GM12878 (cell line): ENCODE data around the gene DCAF4L1. TPM values are rescaled to one million over a fixed set of nuclear protein-coding genes. Genes with fewer than 3 reads are reported as not detected.

ENCODE experiments used
- ATAC-seq: fragments of 200-7000 bp; cut with Tn5 transposase; 3 replicates; pipeline ENCODE4 v1.9.1; 2020; ENCODE audit warnings: mild to moderate bottlenecking, moderate library complexity
- BruUV-seq: library from RNA; stranded (reverse); fragments of 400-500 nt; replicated peaks from 2 replicates; lab custom pipeline; 2021; lab: Mats Ljungman, UMichigan
- CTCF ChIA-PET: fragments of 300-600 bp; sonication (Branson Sonifier 250); formaldehyde crosslinking; extraction: SDS; loops from one replicate; lab custom pipeline; 2021; ENCODE audit warnings: inconsistent platforms; lab: Yijun Ruan, JAX
- POLR2A ChIA-PET: fragments of 350-600 bp; formaldehyde crosslinking; extraction: SDS; loops from one replicate; lab custom pipeline; 2021; ENCODE audit warnings: inconsistent platforms; lab: Charles Lee
- RAD21 ChIA-PET: fragments of 300-600 bp; sonication (Branson Sonifier 250); formaldehyde crosslinking; loops from one replicate; lab custom pipeline; 2023; ENCODE audit warnings: antibody characterized with exemption; ENCODE audit not compliant: unreplicated experiment; lab: Charles Lee
- SMC1A ChIA-PET: fragments of 300-600 bp; sonication (Branson Sonifier 250); formaldehyde crosslinking; loops from one replicate; lab custom pipeline; 2023; ENCODE audit not compliant: unreplicated experiment, uncharacterized antibody; lab: Charles Lee
- DNase-seq: peaks from one replicate; pipeline ENCODE4 v3.0.0-alpha.2; 2011; ENCODE audit warnings: low read depth, low spot score
- FAIRE-seq: peaks from 3 replicates; lab custom pipeline; 2011; peaks lifted over from hg19 to GRCh38; lab: Jason Lieb, UNC
- H2AFZ ChIP-seq: 2 replicates; pipeline ENCODE4 v1.6.0; 2011; ENCODE audit warnings: low read depth, low read length, control low read depth; ENCODE audit not compliant: control insufficient read depth
- H3K27ac ChIP-seq: 2 replicates; pipeline ENCODE4 v1.5.1; 2011; ENCODE audit warnings: control low read depth; ENCODE audit not compliant: control insufficient read depth, insufficient read depth
- H3K27me3 ChIP-seq, 2 experiments: replicated peaks in 1 of 2; 2 replicates each; pipeline versions ENCODE4 v1.6.0 to v1.6.1; 2011; ENCODE audit warnings: low read length in 1 of 2; ENCODE audit not compliant: control insufficient read depth in 2 of 2, insufficient read depth in 2 of 2
- H3K36me3 ChIP-seq, 2 experiments: 2 replicates each; pipeline ENCODE4 v1.5.1; 2011; ENCODE audit warnings: low read length in 1 of 2; ENCODE audit not compliant: control insufficient read depth in 2 of 2, insufficient read depth in 2 of 2
- H3K4me1 ChIP-seq: 2 replicates; pipeline ENCODE4 v1.6.1; 2011; ENCODE audit warnings: mild to moderate bottlenecking, low read length, moderate library complexity, mixed read lengths; ENCODE audit not compliant: control insufficient read depth, insufficient read depth
- H3K4me2 ChIP-seq: 2 replicates; pipeline ENCODE4 v1.6.0; 2011; ENCODE audit warnings: control low read depth; ENCODE audit not compliant: control insufficient read depth, insufficient read depth
- H3K4me3 ChIP-seq: fragments of 200-600 bp; sonication (generic); 2 replicates; pipeline ENCODE4 v1.5.1; 2016
- H3K79me2 ChIP-seq: 2 replicates; pipeline ENCODE4 v1.6.0; 2011; ENCODE audit warnings: low read length; ENCODE audit not compliant: control insufficient read depth, insufficient read depth
- H3K9ac ChIP-seq: 2 replicates; pipeline ENCODE4 v1.8.0; 2011; ENCODE audit warnings: low read length, control low read depth, mixed read lengths; ENCODE audit not compliant: control insufficient read depth, insufficient read depth
- H3K9me3 ChIP-seq: replicated peaks from 3 replicates; pipeline ENCODE4 v1.5.1; 2011; ENCODE audit warnings: mild to moderate bottlenecking, low read length; ENCODE audit not compliant: control insufficient read depth, insufficient read depth
- H4K20me1 ChIP-seq: 2 replicates; pipeline ENCODE4 v1.6.0; 2011; ENCODE audit not compliant: control insufficient read depth, insufficient read depth
- EED ChIP-seq: sonication (generic); IDR thresholded peaks from 2 replicates; pipeline ENCODE4 v1.6.1; 2016; ENCODE audit warnings: antibody characterized with exemption, low read depth
- MEF2B ChIP-seq: fragments of 450-650 bp; IDR thresholded peaks from 2 replicates; pipeline ENCODE4 v1.6.1; 2018; ENCODE audit warnings: mild to moderate bottlenecking, moderate library complexity; ENCODE audit not compliant: partially characterized antibody, poor library complexity, severe bottlenecking
- MTA2 ChIP-seq: fragments of 450-650 bp; IDR thresholded peaks from 2 replicates; pipeline ENCODE4 v1.6.1; 2016; ENCODE audit warnings: low read depth, mild to moderate bottlenecking, moderate library complexity
- MTA3 ChIP-seq: IDR thresholded peaks from 2 replicates; pipeline ENCODE4 v1.6.1; 2012; ENCODE audit warnings: low read length, inconsistent platforms, borderline replicate concordance
- MXI1 ChIP-seq: fragments of 150-350 bp; IDR thresholded peaks from 2 replicates; pipeline ENCODE4 v1.6.1; 2011; ENCODE audit warnings: low read depth, mild to moderate bottlenecking, inconsistent platforms, low read length, improper control_type of control experiment
- RAD21 ChIP-seq: IDR thresholded peaks from 2 replicates; pipeline ENCODE4 v1.6.1; 2011; ENCODE audit warnings: mild to moderate bottlenecking, low read depth, low read length, moderate library complexity; ENCODE audit not compliant: insufficient read depth
- RFX5 ChIP-seq: IDR thresholded peaks from 2 replicates; pipeline ENCODE4 v1.6.1; 2011; ENCODE audit warnings: low read depth, low read length, improper control_type of control experiment
- SPI1 ChIP-seq: IDR thresholded peaks from 2 replicates; pipeline ENCODE4 v1.6.1; 2011; ENCODE audit warnings: low read depth, mild to moderate bottlenecking, low read length, moderate library complexity, borderline replicate concordance; ENCODE audit not compliant: insufficient read depth
- SREBF1 ChIP-seq: IDR thresholded peaks from 2 replicates; pipeline ENCODE4 v1.6.1; 2012; ENCODE audit warnings: mild to moderate bottlenecking, low read length
- WRNIP1 ChIP-seq: IDR thresholded peaks from 2 replicates; pipeline ENCODE4 v1.6.1; 2011; ENCODE audit warnings: low read depth, low read length, improper control_type of control experiment, borderline replicate concordance
- ZNF384 ChIP-seq: IDR thresholded peaks from 2 replicates; pipeline ENCODE4 v1.6.1; 2012; ENCODE audit warnings: low read depth, mild to moderate bottlenecking, low read length, improper control_type of control experiment, borderline replicate concordance
- WGBS: methylation state at CpG from one replicate; pipeline ENCODE4 v1.1.6; 2016; ENCODE audit warnings: low lambda C conversion rate; ENCODE audit not compliant: insufficient replicate concordance, insufficient coverage; ENCODE audit errors: missing lambda C conversion rate; 5-methylcytosine and 5-hydroxymethylcytosine counted together
- in situ Hi-C: fragments of 300-500 bp; cut with MboI; formaldehyde crosslinking; loops from 9 replicates; pipeline ENCODE4 v1.14.3; 2018; ENCODE audit warnings: mixed read lengths
- intact Hi-C: fragments of 100-400 bp; cut with micrococcal nuclease; formaldehyde crosslinking; loops from one replicate; pipeline ENCODE4 v1.14.2; 2022; ENCODE audit not compliant: unreplicated experiment
- polyA plus RNA-seq, 11 experiments: library from polyadenylated mRNA; depleted of rRNA in 4 of 11; unstranded in 6 of 11; stranded (reverse) in 5 of 11; fragments of >200 nt; fragmentation: Nextera tagmentation in 4 of 11; fragmentation: Illumina TruSeq in 1 of 11; extraction: Ambion mirVana in 4 of 11; extraction: Trizol in 1 of 11; gene quantifications; 1 replicate in 1 of 11; 2 replicates in 10 of 11; pipeline versions ENCODE4 v1.2.1 to v1.2.3, GENCODE V29; 2011 to 2016; ENCODE audit warnings: inconsistent platforms in 2 of 11, missing spikeins in 2 of 11, low read depth in 1 of 11
- total RNA-seq, 4 experiments: library from RNA; depleted of rRNA in 3 of 4; stranded (reverse); fragments of >200 nt in 3 of 4; fragmentation: Illumina TruSeq in 1 of 4; extraction: Trizol in 1 of 4; gene quantifications; 2 replicates each; pipeline versions ENCODE4 v1.2.1 to v1.2.3, GENCODE V29; 2013 to 2021

DCAF4L1 gene
- total and polyA plus RNA-seq, 10 of the 15 experiments (the other 5 are each of a cell fraction or from before 2014, with no cell fraction given): 0.04 to 0.48 (median 0.18) TPM

- no peak for TF ChIP-seq MTA3
Observed at GRCh38 chr4:41991916-41992767, 10.6 kb downstream of the DCAF4L1 start (continued).

GRCh38 chr4:41992967-41993857 is 11.7 kb downstream of the DCAF4L1 start:
- SMC1A ChIA-PET: interaction anchor here (0.9 kb wide), 1 partner anchor 34 kb away, joined by 3 read pairs; no protein-coding TSS in a partner anchor
- DNase-seq (no peak), FAIRE-seq (no peak), ATAC-seq (no peak)
- Histone ChIP-seq H2AFZ (no peak overlapping the region), H3K9ac (no peak overlapping the region), H3K4me1 (no peaks in the 10 kb centered on the region; the same call in 1 of the 2 replicates), H3K36me3 (no peaks in the 10 kb centered on the region), H3K27ac (no peak overlapping the region), H4K20me1 (no peaks in the 10 kb centered on the region), H3K79me2 (peaks cover 32% of the 10 kb centered on the region), H3K9me3 (no peaks in the 10 kb centered on the region; the same call in 2 of the 3 replicates), H3K27me3 (no peaks in the 10 kb centered on the region), H3K4me3 (0 out of 2 replicates have a peak overlapping the region, but pooled peaks have one; percentile 37), H3K4me2 (peak overlapping the region; percentile 44; the same call in 1 of the 2 replicates)
- CTCF ChIA-PET: no interaction called here
- TF ChIP-seq RFX5 (no peak), ZNF384 (no peak), SPI1 (no peak), EED (no peak), WRNIP1 (no peak), MXI1 (no peak), MEF2B (no peak), MTA2 (no peak), RAD21 (no peak), SREBF1 (no peak)
- BruUV-seq: no TSS peak
- RAD21 ChIA-PET: no interaction called here
- intact Hi-C loops: loop anchor here (5.0 kb wide), 2 partner anchors 56 to 289 kb away; partner anchors contain the start of gene TMEM33
- 67% methylated on average over 4 of the region's 4 CpGs for WGBS
- in situ Hi-C loops: no loop called here
- POLR2A ChIA-PET: no interaction called here
